HepG2 (cell line): Measurements from ENCODE around the gene LRRC32. TPM values are rescaled to one million over a fixed set of nuclear protein-coding genes. Genes with fewer than 3 reads are reported as not detected.

ENCODE experiments used
- ATAC-seq: fragments of 200-7000 bp; cut with Tn5 transposase; 3 replicates; pipeline ENCODE4 v1.9.1; 2020; ENCODE audit warnings: mild to moderate bottlenecking, moderate library complexity
- BruUV-seq: library from RNA; stranded (reverse); fragments of 400-500 nt; replicated peaks from 2 replicates; lab custom pipeline; 2021; lab: Mats Ljungman, UMichigan
- CTCF ChIA-PET: fragments of 300-600 bp; formaldehyde crosslinking; extraction: SDS; loops from one replicate; lab custom pipeline; 2021; ENCODE audit warnings: low total read pairs, inconsistent platforms, low intra/inter-chr PET ratio; lab: Yijun Ruan, JAX
- POLR2A ChIA-PET: fragments of 350-600 bp; sonication (Branson Sonifier 250); formaldehyde crosslinking; loops from one replicate; lab custom pipeline; 2020; ENCODE audit warnings: antibody characterized with exemption, inconsistent platforms; lab: Yijun Ruan, JAX
- DNase-seq: peaks from one replicate; pipeline ENCODE4 v3.0.0-alpha.2; 2015; ENCODE audit warnings: low spot score
- FAIRE-seq: peaks from 3 replicates; lab custom pipeline; 2011; peaks lifted over from hg19 to GRCh38; lab: Jason Lieb, UNC
- H2AFZ ChIP-seq: one replicate; pipeline ENCODE4 v1.6.1; 2011; ENCODE audit warnings: low read length, inconsistent platforms
- H3K27ac ChIP-seq: fragments of 300-600 bp; 3 replicates; pipeline ENCODE4 v1.8.0; 2011; ENCODE audit warnings: mixed run types, mild to moderate bottlenecking, mixed read lengths, low read length, inconsistent platforms; ENCODE audit not compliant: insufficient read depth; ENCODE audit errors: extremely low read length
- H3K27me3 ChIP-seq, 2 experiments: fragments of 200-600 bp in 1 of 2; 2 replicates in 1 of 2; 3 replicates in 1 of 2; pipeline versions ENCODE4 v1.6.0 to v1.8.0; 2011; ENCODE audit warnings: low read length in 2 of 2, mild to moderate bottlenecking in 2 of 2, moderate library complexity in 2 of 2, inconsistent platforms in 1 of 2; ENCODE audit not compliant: insufficient read depth in 2 of 2, control insufficient read depth in 1 of 2
- H3K36me3 ChIP-seq, 2 experiments: fragments of 200-600 bp in 1 of 2; replicated peaks in 1 of 2; 2 replicates in 1 of 2; 3 replicates in 1 of 2; pipeline versions ENCODE4 v1.5.1 to v1.8.0; 2011; ENCODE audit warnings: low read length in 2 of 2, inconsistent platforms in 1 of 2; ENCODE audit not compliant: insufficient read depth in 2 of 2, control insufficient read depth in 1 of 2
- H3K4me1 ChIP-seq: 2 replicates; pipeline ENCODE4 v1.5.1; 2012; ENCODE audit warnings: low read length, inconsistent platforms; ENCODE audit not compliant: insufficient read depth
- H3K4me2 ChIP-seq: 2 replicates; pipeline ENCODE4 v1.6.0; 2011; ENCODE audit warnings: low read depth, low read length, inconsistent platforms
- H3K4me3 ChIP-seq, 3 experiments: fragments of 200-600 bp in 1 of 3; sonication (generic), shearing (Covaris generic) in 1 of 3; replicated peaks in 1 of 3; 2 replicates each; pipeline ENCODE4 v1.5.1; 2011 to 2016; ENCODE audit warnings: low read length in 3 of 3, inconsistent platforms in 2 of 3, low read depth in 2 of 3, mild to moderate bottlenecking in 2 of 3, control low read depth in 1 of 3, mixed read lengths in 1 of 3; ENCODE audit not compliant: insufficient read depth in 1 of 3
- H3K79me2 ChIP-seq: one replicate; pipeline ENCODE4 v1.6.1; 2011; ENCODE audit warnings: low read length, inconsistent platforms; ENCODE audit not compliant: insufficient read depth
- H3K9ac ChIP-seq: 2 replicates; pipeline ENCODE4 v1.6.0; 2011; ENCODE audit warnings: mild to moderate bottlenecking, low read depth, low read length, inconsistent platforms; ENCODE audit not compliant: insufficient read depth
- H3K9me3 ChIP-seq: 2 replicates; pipeline ENCODE4 v1.5.1; 2012; ENCODE audit warnings: mild to moderate bottlenecking, low read length
- H4K20me1 ChIP-seq: 2 replicates; pipeline ENCODE4 v1.6.0; 2011; ENCODE audit warnings: inconsistent platforms, mild to moderate bottlenecking, low read length, moderate library complexity; ENCODE audit not compliant: insufficient read depth
- ARNT2 ChIP-seq: sonication (generic); formaldehyde crosslinking; IDR thresholded peaks from 2 replicates; pipeline ENCODE4 v1.8.0; 2022; ENCODE audit warnings: mild to moderate bottlenecking, low read depth, missing genetic modification reagents, moderate library complexity
- ATF7-NPFF ChIP-seq: sonication (generic); formaldehyde crosslinking; IDR thresholded peaks from 2 replicates; pipeline ENCODE4 v1.8.1; 2023; ENCODE audit warnings: mild to moderate bottlenecking, low read depth, missing genetic modification reagents, moderate library complexity
- POGZ ChIP-seq: sonication (generic); formaldehyde crosslinking; IDR thresholded peaks from 2 replicates; pipeline ENCODE4 v1.4.0; 2020; ENCODE audit warnings: mild to moderate bottlenecking, missing genetic modification reagents
- PRMT3 ChIP-seq: sonication (generic); formaldehyde crosslinking; IDR thresholded peaks from 2 replicates; pipeline ENCODE4 v1.8.1; 2022; ENCODE audit warnings: low read depth, mild to moderate bottlenecking, moderate library complexity, missing genetic modification reagents, borderline replicate concordance
- RARG ChIP-seq: sonication (generic); formaldehyde crosslinking; IDR thresholded peaks from 2 replicates; pipeline ENCODE4 v1.4.0; 2020; ENCODE audit warnings: low read depth, mild to moderate bottlenecking, missing genetic modification reagents
- ZNF136 ChIP-seq: sonication (generic); formaldehyde crosslinking; IDR thresholded peaks from 2 replicates; pipeline ENCODE4 v1.8.1; 2022; ENCODE audit warnings: low read depth, mild to moderate bottlenecking, moderate library complexity, missing genetic modification reagents
- WGBS: methylation state at CpG from one replicate; pipeline ENCODE4 v1.1.6; 2017; ENCODE audit warnings: low lambda C conversion rate; 5-methylcytosine and 5-hydroxymethylcytosine counted together
- in situ Hi-C: cut with HindIII; loops from 2 replicates; pipeline ENCODE4 v1.10.0; 2017; ENCODE audit warnings: low pct_unique_long_range_greater_than_20kb; ENCODE audit not compliant: extremely low pct_ligation_motif_present
- intact Hi-C: fragments of 100-400 bp; cut with micrococcal nuclease; formaldehyde crosslinking; loops from one replicate; pipeline ENCODE4 v1.10.0; 2022; ENCODE audit not compliant: unreplicated experiment
- polyA plus RNA-seq, 8 experiments: library from polyadenylated mRNA; depleted of rRNA in 3 of 8; stranded (reverse) in 7 of 8; unstranded in 1 of 8; fragments of >200 nt; fragmentation: Illumina TruSeq in 4 of 8; extraction: Trizol in 4 of 8; gene quantifications; 2 replicates each; pipeline versions ENCODE4 v1.2.1 to v1.2.3, GENCODE V29; 2011 to 2016; ENCODE audit warnings: low read depth in 4 of 8, missing spikeins in 1 of 8, mixed read lengths in 1 of 8; ENCODE audit not compliant: insufficient read depth in 1 of 8
- total RNA-seq, 5 experiments: library from RNA; depleted of rRNA; stranded (reverse); fragments of >200 nt; fragmentation: Illumina TruSeq; extraction: Trizol; gene quantifications; 2 replicates each; pipeline ENCODE4 v1.2.3, GENCODE V29; 2016; ENCODE audit warnings: low read depth in 1 of 5

The LRRC32 gene
- total and polyA plus RNA-seq, 2 of the 13 experiments (the other 11 are each of a cell fraction or from before 2014, with no cell fraction given), result 0.07 TPM; not detected in 1

GRCh38 chr11:76713499-76713898, 43.0 kb upstream of the LRRC32 start:
- in situ Hi-C loops, result no loop called here
- H3K4me2 ChIP-seq, result no peak overlapping the region
- no peak for DNase-seq
- H4K20me1 ChIP-seq, result no peaks in the 10 kb centered on the region
- H3K27me3 ChIP-seq, result peaks cover 0 to 5% of the 10 kb centered on the region in 2 experiments; a peak in 1 of 5 replicates
- TF ChIP-seq POGZ (CRISPR knock-in tag) (no peak), RARG (no peak), ZNF136 (CRISPR knock-in tag) (no peak), ATF7-NPFF (CRISPR knock-in tag) (no peak), PRMT3 (no peak)
- intact Hi-C loops, result no loop called here
- no peak for ATAC-seq
- FAIRE-seq, result no peak
- H3K9ac ChIP-seq, result no peak overlapping the region
- ChIA-PET CTCF (no interaction called here), POLR2A (no interaction called here)
- H3K4me1 ChIP-seq, result no peaks in the 10 kb centered on the region
- 0% methylated on average over 2 of the region's 2 CpGs for WGBS
- no peaks in the 10 kb centered on the region for H3K9me3 ChIP-seq
- BruUV-seq, result no TSS peak
- no peak overlapping the region for H3K27ac ChIP-seq
- no peak overlapping the region for H3K4me3 ChIP-seq
- no peak overlapping the region for H2AFZ ChIP-seq
- no peaks in the 10 kb centered on the region for H3K36me3 ChIP-seq
- no peaks in the 10 kb centered on the region for H3K79me2 ChIP-seq

DNA sequence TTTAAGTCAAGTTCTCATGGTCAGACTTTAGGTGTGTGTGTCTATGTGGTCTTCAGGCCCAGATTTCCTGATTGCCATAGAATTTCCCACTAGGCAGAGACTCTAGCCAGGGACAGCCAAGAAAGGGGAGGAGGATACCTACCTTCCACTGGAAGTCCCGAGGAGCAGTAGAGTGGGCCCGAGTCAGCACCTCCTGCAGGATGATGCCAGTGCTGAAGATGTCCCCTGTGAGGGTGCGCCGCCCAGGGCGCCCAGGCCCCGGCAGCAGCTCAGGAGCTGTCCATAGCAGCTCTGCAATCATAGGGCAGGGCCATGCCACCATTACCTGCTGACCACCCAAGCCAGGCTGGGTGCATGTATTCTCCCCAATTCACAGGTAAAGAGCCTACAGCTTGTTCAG, 41.6 kb upstream of the LRRC32 start:
- DNase-seq (no peak), FAIRE-seq (no peak), ATAC-seq (no peak)
- Histone ChIP-seq H3K36me3 (no peaks in the 10 kb centered on the region), H3K27ac (no peak overlapping the region), H3K27me3 (peaks cover under 1 to 5% of the 10 kb centered on the region in 2 experiments; a peak in 2 of 5 replicates), H3K9me3 (no peaks in the 10 kb centered on the region), H3K79me2 (no peaks in the 10 kb centered on the region), H3K4me3 (no peak overlapping the region), H3K4me2 (no peak overlapping the region), H3K9ac (no peak overlapping the region), H2AFZ (no peak overlapping the region), H3K4me1 (no peaks in the 10 kb centered on the region), H4K20me1 (no peaks in the 10 kb centered on the region)
- BruUV-seq, result no TSS peak
- no peak for TF ChIP-seq ARNT2 (CRISPR knock-in tag)
- POLR2A ChIA-PET, result no interaction called here
- in situ Hi-C loops, result no loop called here
- WGBS, result 0% methylated on average over 2 of the region's 6 CpGs
- CTCF ChIA-PET, result no interaction called here
- intact Hi-C loops, result no loop called here
